IPS DF 4.7 (cell line): ENCODE data around the gene SYNJ2.

ENCODE experiments used
- DNase-seq: peaks from one replicate; pipeline ENCODE4 v3.0.0-alpha.2; 2013; ENCODE audit warnings: low spot score; ENCODE audit errors: extremely low read depth

The SYNJ2 gene

DNA sequence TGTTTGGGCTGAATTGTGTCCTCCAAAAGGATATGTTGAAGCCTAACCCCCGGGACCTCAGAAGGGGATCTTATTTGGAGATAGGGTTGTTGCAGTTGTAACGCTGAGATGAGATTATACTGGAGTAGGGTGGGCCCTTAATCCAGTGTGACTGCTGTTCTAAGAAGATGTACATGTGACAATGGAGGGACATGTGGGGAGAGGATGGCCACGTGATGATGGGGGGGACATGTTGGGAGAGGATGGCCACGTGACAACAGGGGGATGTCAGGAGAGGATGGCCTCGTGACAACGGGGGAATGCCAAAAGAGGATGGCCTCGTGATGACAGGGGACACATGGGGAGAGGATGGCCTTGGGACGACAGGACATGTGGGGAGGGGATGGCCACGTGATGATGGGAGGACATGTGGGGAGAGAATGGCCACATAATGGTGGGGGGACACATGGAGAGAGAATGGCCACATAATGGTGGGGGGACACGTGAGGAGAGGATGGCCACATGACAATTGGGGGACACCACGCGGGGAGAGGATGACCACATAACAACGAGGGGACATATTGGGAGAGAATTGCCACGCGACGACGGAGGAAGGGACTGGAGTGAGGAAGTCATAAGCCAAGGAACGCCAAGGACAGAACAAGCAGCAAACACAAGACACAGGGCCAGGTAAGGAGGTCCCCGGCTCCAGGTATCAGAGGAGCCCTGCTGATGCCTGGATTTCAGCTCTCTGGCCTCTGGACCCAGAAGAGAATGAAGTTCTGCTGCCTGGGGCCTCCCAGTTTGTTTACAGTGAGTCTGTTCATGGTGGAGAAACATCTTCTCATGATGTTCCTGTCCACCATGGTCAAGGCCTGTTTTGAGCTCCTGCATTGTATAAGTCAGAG, 29.2 kb downstream of the SYNJ2 start:
- DNase-seq: no peak

DNA sequence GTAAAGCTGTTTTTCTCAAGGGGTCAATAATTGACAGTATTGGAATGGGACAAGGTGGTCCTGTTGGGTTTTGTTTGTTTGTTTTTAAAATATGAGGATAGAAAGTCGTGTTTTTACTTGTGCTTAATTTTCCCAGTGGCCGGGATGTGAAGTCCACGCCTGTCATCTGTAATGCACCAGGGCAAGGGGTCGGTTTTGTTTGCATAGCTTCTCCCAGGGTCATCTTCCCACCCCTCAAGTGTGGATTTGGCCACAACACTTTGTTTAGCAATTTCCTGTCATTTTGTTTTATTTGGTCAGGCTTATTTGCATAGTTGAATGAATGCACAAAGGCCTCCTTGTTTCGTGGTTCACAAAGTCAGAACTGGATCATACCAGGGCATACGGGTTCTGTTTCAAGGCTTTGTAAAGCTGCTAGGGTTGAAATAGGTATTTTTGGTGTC, 29.8 kb downstream of the SYNJ2 start:
- DNase-seq: no peak

DNA sequence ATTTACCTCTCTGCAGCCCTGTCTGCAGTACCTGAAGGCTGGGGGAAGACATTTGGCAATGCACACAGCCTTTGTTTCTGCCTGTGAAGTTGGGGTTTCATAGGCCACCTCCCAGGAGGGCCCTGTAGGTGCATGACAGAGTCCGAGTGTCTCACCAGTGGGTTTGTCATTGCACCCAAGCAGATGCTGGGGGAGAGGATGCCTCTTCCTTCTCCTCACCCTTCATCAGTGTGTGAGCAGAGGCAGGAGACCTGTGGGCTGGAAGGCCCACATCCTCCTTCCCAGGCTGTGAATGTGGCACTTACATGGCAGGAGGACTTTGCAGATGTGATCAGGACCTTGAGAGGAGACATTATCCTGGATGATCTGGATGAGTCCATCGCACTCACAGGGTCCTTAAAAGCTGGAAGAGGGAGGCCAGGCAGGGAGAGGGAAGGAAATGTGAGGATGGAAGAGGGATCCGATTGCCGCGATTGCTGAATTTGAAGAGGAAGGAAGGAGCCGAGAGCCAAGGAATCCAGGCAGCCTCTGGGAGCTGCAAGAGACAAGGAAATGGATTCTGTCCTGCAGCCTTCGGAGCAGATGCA, 30.4 kb downstream of the SYNJ2 start:
- DNase-seq: no peak

DNA sequence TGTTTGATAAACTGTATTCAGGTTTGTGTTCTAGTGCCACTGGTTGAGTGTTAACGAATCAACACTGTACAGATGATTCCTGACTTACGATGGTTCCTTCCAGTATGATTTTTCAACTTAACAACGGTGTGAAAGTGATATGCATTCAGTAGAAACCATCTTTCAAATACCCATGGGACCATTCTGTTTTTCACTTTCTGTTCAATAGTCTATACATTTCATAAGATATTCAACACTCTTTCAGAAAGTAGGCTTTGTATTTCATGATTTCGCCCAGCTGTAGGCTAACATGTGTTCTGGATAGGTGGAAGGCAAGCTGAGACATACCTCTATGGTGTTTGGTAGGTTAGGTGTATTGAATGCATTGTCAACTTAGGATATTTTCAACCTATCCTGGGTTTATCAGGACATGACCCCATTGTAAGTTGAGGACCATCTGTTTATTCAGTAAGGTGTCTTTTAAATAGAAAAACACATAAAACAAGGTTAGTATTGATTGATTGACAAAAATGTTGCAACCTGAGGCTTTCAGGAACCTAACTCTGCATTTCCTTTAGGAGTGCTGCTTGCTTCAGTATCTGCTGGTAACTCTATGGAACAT, 32.3 kb downstream of the SYNJ2 start:
- no peak for DNase-seq

DNA sequence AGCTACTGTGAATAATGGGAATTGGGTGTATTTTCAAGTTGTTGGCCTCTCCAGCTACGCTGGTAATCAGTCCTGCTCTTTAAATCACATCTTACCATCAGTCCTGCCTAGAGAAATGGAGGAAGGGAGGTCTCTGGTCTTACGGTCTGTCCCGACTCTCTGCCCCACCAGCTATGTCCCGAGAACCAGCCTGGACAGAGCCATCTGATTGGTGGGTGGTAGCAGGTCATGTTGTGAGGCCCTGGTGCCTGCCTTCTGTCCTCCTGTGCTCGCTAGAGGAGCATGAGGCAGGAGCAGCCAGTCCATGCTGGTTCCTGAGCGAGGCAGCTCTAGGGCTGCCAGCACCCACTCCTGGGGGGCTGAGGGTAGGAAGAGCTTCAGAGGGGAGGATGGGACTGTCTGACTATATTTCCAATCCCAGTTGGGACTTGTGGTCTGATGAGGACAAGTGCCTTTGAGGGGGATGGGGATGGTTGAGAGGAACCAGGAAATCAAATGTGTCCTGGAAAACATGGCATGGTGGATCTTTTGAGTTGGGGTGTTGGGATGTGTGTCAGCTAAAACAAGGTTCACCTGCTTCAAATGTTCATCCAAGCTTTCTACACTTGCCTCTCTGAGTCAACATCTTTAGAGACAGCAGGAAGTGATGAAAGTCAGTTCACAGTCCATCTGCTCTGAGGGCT, 33.0 kb downstream of the SYNJ2 start:
- no peak for DNase-seq

DNA sequence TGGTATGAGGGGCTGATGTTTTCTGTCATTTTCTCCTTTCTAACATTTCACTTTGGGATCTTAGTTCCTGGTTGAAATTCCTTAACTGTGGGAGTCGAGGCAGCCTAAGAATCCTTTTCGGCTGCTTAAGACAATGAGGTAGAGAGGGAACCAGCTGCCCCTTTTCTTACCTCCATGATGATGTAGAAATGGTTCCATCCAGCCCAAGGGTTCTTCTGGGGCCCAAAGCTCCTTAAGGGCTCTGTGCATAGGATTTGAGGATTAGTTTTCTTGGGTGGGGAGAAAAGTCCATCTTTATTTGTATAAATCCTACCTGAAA, 33.5 kb downstream of the SYNJ2 start:
- DNase-seq: no peak

DNA sequence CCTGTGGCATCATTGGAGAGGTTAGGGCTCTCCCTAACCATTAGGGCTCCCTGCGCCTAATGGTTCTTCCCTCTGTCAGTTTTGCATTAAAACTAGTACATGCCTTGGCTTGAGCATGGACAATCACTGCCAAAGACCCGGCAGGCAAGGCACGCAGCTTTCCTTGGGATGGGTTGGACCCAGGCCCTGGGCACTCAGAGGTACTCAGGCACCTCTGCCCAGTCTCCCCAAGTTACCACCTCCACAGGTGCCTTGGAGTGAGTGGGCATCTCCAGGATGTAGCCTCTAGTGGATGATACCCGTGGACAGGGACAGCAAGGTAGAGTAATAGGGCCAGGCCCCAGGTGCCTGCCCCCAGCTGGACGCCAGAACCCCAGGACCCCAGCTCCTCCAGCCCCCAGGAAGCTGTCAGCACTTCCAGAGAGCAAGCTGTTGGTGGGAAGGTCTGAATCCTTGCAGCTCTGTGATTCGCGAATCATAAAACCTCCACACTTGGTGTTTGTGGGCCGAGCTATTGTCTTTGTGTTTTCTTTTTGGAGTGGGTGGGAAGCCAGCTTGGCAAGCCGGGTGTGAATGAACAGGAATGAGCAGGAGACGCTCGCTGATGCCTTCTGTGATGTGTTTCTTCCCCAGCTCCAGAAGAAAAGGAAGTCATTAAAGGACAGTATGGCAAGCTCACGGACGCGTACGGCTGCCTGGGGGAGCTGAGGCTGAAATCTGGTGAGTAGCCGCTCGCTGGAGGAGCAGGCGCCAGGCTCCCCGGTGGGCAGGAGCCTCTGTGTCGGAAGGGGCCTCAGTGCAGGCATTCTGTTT, 35.1 kb downstream of the SYNJ2 start:
- DNase-seq: no peak

DNA sequence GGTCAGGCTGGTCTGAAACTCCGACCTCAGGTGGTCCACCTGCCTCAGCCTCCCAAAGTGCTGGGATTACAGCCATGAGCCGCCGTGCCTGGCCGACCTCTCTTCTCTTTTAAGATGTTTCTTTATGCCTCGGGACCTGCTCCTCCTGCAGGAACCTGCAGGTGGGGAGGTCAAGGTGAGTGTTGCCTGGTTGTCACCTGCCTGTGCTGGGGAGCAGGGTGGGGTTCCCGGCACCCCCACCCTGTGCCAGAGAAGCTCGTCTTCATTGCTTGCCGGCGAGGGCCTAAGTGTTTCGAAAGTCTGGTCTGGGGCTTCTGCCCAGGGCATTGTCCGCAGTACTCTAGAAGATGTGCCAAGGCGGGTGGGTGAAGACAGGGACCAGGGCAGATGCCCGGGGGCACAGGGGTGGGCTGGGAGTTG, 36.0 kb downstream of the SYNJ2 start:
- DNase-seq: no peak

DNA sequence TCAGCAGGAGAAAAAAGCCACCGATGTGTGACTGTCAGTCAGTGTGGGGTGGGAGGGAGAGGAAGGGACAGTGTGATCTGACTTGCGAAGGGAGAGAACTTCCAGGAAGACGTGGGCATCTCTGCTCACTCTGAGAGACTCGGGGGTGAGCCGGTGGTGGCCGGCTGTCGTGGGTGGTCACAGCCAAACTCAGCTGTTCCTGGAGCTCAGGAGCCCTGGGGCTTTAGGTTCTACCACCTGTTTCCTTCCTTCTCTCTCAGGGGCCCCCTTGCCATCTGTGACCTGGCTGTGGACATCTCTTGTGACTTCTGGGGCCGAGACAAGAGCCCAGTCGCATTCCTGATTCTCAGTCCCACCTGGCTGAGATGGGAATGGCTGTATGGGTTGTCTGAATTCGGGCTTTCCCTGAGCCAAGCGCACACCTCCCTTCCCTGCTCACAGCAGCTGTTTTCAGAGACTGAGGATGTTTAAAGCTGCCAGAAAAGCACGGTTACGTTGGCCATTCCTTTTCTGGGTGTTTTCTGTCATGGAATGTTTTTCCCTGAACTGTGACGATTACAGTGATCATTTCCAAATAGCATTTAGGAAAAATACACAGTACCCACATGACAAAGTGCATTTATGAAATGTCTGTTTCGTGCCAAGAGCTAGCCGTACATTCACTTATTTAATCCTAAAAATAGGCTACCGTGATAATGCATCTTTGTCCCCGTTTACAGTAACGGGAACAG, 36.5 kb downstream of the SYNJ2 start:
- no peak for DNase-seq

- no peak for DNase-seq
These were observed 37.2 kb downstream of the SYNJ2 start for GRCh38 chr6:158018851-158019361.

GRCh38 chr6:158019416-158019815, 37.8 kb downstream of the SYNJ2 start:
- DNase-seq: no peak

GRCh38 chr6:158020272-158020711, 38.6 kb downstream of the SYNJ2 start:
- no peak for DNase-seq

GRCh38 chr6:158020811-158021210, 39.1 kb downstream of the SYNJ2 start:
- DNase-seq: no peak

DNA sequence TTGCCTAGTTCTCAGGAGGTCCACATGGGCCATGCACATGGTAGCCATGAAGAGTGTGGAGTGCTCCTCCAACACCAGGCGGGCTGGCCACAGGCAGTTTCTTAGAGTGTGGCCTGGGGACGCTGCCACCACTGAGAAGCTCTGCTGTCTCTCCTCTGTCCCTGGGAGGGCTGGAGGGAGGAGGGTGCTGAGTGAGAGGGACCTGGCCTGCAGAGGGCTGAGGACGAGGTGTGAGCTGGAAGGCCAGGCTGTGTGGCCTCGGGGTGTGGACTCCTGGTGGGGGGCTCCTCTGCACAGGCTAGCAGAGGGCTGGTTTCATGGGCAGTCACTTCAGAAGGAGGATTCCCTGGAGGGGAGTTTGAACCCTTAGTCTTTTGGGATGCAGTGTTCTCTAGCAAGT, 39.7 kb downstream of the SYNJ2 start:
- DNase-seq: no peak

DNA sequence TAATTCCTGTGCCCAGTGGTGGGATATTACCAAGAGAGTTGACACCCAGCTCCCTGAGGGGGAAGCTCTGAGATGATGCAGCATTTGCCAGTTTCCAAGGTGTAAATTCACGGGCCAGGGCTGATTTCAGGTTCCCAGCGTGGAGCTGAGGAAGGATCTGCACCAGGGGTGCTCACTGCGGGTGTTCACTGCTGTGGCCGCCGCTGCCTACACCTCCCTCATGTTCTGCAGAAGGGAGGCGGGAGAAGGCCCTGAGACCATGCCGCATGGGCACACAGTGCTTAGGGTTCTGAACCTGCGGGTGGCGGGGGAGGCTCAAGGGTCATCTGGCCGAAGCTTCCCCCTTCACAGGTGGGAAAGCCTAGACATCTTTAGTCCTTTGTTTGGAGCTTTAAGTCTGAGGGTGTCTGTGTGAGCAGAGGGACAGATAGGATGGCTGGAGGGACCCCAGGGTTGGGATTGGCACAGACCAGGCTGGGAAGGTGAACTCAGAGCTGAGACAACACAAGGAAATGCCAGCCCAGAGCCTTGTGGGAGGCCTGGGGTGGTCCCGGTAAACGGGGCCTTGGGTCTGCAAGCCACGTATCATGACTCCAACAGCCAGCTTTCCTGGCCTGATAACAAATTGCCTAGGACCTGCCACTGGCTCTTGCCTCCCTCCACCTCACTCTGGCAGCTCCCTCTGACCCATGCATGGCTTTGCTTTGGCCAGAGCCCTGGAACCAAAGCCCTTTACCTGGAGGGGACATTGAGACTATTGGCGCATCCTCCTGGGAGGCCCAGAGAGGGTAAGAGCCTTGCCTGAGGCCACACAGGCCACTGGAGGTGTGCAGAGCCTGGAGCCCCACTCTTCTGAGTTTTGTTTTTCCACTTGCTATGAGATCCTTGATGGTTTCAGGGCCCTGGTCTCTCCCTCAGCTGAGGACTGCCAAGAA, 40.4 kb downstream of the SYNJ2 start:
- no peak for DNase-seq

DNA sequence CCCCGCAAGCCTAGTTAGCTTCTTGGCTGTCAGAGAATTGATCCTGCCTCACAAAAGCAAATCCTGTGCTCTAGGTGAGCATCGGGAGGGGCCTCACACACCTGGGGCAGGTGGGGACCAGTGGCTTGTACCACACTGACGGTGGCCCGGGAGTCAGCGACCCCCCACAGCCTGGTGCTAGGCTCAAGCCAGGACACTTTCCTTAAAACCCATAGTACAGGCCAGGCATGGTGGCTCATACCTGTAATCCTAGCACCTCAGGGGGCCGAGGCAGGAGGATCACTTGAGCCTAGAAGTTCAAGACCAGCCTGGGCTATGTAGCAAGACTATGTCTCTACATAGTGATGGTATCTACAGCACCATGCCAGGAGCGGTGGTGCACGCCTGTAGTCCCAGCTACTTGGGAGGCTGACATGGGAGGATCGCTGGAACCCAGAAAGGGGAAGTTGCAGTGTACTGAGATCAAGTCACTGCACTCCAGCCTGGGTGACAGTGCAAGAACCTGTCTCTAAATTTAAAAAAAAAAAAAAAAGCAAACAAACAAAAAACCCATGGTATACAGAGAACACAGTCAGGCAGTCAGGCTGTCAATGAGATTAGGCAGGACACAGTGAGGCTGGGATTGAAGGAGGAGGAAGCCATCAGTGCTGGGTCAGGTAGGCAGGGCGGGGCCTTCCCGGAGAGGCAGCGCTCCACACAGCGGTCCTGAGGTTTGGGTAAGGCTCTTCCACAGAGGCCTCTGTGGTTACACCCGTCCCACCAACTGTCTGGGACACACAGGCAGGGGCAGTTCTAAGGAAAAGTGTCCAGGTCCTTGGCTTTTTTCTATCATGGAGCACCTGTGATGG, 41.3 kb downstream of the SYNJ2 start:
- no peak for DNase-seq

- no peak for DNase-seq
These were observed 41.9 kb downstream of the SYNJ2 start for GRCh38 chr6:158023597-158023939.

DNA sequence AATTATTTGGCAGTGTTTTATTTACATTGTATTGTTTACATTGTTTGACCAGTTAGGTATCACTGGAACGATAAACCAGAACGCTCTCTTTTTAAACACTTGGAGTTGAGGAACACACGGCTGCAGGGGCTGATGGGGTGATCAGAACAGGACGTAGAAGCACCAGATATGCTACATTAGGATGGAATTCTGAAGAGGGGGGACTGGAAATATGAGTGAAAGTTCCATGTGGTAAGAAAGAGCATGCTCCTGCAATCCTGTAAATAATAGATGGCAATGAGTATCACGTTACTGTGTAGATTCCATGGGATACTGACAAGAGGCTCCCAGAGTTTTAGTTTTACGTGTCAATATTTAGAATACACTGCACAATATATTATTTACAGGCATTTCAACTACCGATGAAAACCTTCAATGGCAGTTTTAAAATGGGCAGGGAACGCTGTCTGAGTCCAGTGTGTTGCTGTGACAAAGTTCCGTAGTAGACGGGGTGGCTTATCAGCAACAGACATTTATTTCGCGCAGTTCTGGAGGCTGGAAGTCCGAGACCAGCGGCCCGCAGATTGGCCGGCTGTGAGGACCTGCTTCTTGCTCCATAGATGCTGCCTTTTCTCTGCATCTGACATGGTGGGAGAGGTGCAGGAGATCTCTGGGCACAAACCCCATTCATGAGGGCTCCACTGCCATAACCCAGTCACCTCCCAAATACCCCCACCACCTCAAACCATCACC, 43.1 kb downstream of the SYNJ2 start:
- no peak for DNase-seq
